HL-60 (cell line): Measurements from ENCODE around the gene ORMDL2.

Source experiments
- SPI1 ChIP-seq: IDR thresholded peaks from 2 replicates; pipeline ENCODE4 v1.6.1; 2012; ENCODE audit warnings: low read depth, mild to moderate bottlenecking, borderline replicate concordance
- TF ChIP-seq, protein P1 (sequence below): IDR thresholded peaks from one replicate; pipeline ENCODE4 v1.5.1; 2011; ENCODE audit warnings: low read length, control low read depth, inconsistent platforms; ENCODE audit not compliant: insufficient read depth

DNA sequence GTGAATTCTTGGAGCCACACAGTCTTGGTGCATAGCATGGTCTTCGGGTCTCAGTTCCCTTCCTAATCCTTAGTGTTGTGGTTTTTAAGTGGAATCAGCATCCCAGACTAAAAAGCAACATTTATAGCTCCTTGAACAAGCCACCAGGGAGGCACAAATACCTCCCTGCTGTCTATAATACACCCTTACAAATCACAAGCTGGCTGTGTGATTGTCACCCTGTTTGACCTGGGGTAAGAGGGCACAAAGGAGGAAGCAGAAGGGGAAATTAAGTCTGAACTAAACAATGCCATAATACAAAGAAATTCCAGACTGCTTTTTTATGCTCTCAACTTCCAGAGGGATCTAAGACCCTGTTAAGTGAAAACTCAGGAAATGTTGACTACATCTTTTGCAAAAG, 32.6 kb downstream of the ORMDL2 start:
- TF ChIP-seq, protein P1, sequence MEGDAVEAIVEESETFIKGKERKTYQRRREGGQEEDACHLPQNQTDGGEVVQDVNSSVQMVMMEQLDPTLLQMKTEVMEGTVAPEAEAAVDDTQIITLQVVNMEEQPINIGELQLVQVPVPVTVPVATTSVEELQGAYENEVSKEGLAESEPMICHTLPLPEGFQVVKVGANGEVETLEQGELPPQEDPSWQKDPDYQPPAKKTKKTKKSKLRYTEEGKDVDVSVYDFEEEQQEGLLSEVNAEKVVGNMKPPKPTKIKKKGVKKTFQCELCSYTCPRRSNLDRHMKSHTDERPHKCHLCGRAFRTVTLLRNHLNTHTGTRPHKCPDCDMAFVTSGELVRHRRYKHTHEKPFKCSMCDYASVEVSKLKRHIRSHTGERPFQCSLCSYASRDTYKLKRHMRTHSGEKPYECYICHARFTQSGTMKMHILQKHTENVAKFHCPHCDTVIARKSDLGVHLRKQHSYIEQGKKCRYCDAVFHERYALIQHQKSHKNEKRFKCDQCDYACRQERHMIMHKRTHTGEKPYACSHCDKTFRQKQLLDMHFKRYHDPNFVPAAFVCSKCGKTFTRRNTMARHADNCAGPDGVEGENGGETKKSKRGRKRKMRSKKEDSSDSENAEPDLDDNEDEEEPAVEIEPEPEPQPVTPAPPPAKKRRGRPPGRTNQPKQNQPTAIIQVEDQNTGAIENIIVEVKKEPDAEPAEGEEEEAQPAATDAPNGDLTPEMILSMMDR: no peak
- TF ChIP-seq SPI1: no peak
